Measurements from ENCODE around the gene CERS6. TPM values are rescaled to one million over a fixed set of nuclear protein-coding genes. Genes with fewer than 3 reads are reported as not detected.

CERS6 gene
- total and polyA plus RNA-seq, 2 experiments from 2014 or later = 8.3 to 16.0 TPM

GRCh38 chr2:168821992-168822391 is 365.9 kb downstream of the CERS6 start:
- H3K9me3 ChIP-seq (ENCODE audit: low read depth) = no peaks in the 10 kb centered on the region
- H4K20me1 ChIP-seq (ENCODE audit: insufficient read depth) = no peaks in the 10 kb centered on the region
- peaks cover 3% of the 10 kb centered on the region for H3K4me1 ChIP-seq (ENCODE audit: insufficient read depth)
- no peak overlapping the region for H3K27ac ChIP-seq
- no peaks in the 10 kb centered on the region for H3K27me3 ChIP-seq (replicated peaks; ENCODE audit: insufficient read depth)
- H3K4me2 ChIP-seq (ENCODE audit: unreplicated experiment) = no peak overlapping the region
- H3K79me2 ChIP-seq (ENCODE audit: insufficient read depth) = no peaks in the 10 kb centered on the region
- no peak overlapping the region for H2AFZ ChIP-seq
- no peak overlapping the region for H3K4me3 ChIP-seq
- H3K36me3 ChIP-seq (ENCODE audit: low read depth) = no peaks in the 10 kb centered on the region
- peaks cover under 1% of the 10 kb centered on the region for H3F3A ChIP-seq (ENCODE audit: insufficient read depth)
- WGBS, 2 experiments (ENCODE audit: low coverage in 1 of 2, low lambda C conversion rate in 2 of 2, missing lambda C conversion rate in 2 of 2) = 85 to 100% methylated on average over 1 of the region's 1 CpG
- DNase-seq = no peak
- in situ Hi-C loops (cut with MboI) = no loop called here
- H3K9ac ChIP-seq = no peak overlapping the region
- H3K9me2 ChIP-seq (ENCODE audit: insufficient read depth) = no peaks in the 10 kb centered on the region
- TF ChIP-seq EZH2 (IDR thresholded peaks at IDR 0.05; ENCODE audit: insufficient read depth, poor library complexity, severe bottlenecking) (no peak), EZH2phosphoT487 (IDR thresholded peaks at IDR 0.05; ENCODE audit: insufficient read depth, low read depth) (no peak)

Small RNA genes within 50 kb of the gene (microRNA-seq; reads per million reads assigned to microRNA genes)
- not detected for gene MIR4774 (ENCODE audit: borderline number of aligned reads)

Small RNA genes within 50 kb of the gene (small RNA-seq; reads per million reads assigned to genes)
- gene MIR4774 (ENCODE audit: low read depth, low replicate concordance) (not detected), gene RN7SL813P (ENCODE audit: low read depth, low replicate concordance) (not detected), gene RNU6-766P (ENCODE audit: low read depth, low replicate concordance) (not detected)

Other genes starting within 250 kb of the CERS6 start
- 10.5 and 14.6 TPM in 2 replicates for gene STK39, start 208.7 kb upstream of the CERS6 start, total RNA-seq (2014; rRNA removed; shearing (Covaris generic))
- gene STK39, start 208.7 kb upstream of the CERS6 start, polyA plus RNA-seq (2016; fragmentation: Nextera tagmentation; extraction: Ambion mirVana) = 2.5 and 3.2 TPM in 2 replicates